H1 (cell line): Measurements from ENCODE around the gene JPH3. TPM values are rescaled to one million over a fixed set of nuclear protein-coding genes. Genes with fewer than 3 reads are reported as not detected.

Source experiments
- CTCF ChIA-PET: fragments of 300-600 bp; sonication (Branson Sonifier 250); formaldehyde crosslinking; loops from one replicate; lab custom pipeline; 2021; ENCODE audit not compliant: partially characterized antibody; lab: Charles Lee
- POLR2A ChIA-PET: fragments of 300-600 bp; sonication (Branson Sonifier 250); formaldehyde crosslinking; loops from one replicate; lab custom pipeline; 2021; ENCODE audit warnings: inconsistent platforms; ENCODE audit not compliant: partially characterized antibody; lab: Charles Lee
- DNase-seq, 2 experiments: peaks; one replicate each; pipeline versions ENCODE4 v3.0.0 to v3.0.0-alpha.2; 2010 to 2022; ENCODE audit warnings: low spot score in 2 of 2, low read depth in 1 of 2, mixed read lengths in 1 of 2
- FAIRE-seq: peaks from 2 replicates; lab custom pipeline; 2011; peaks lifted over from hg19 to GRCh38; lab: Jason Lieb, UNC
- H2AFZ ChIP-seq: 2 replicates; pipeline ENCODE4 v1.8.1; 2012; ENCODE audit warnings: low read length, inconsistent platforms
- H2AK5ac ChIP-seq: 2 replicates; pipeline ENCODE4 v1.6.1; 2013; ENCODE audit warnings: low read depth, low read length
- H2BK120ac ChIP-seq: replicated peaks from 2 replicates; pipeline ENCODE3; 2013; ENCODE audit warnings: low read depth, low read length, inconsistent platforms
- H2BK12ac ChIP-seq: 2 replicates; pipeline ENCODE4 v1.6.1; 2013; ENCODE audit warnings: low read depth, low read length
- H2BK15ac ChIP-seq: 2 replicates; pipeline ENCODE4 v1.6.1; 2013; ENCODE audit warnings: low read length
- H2BK20ac ChIP-seq: 2 replicates; pipeline ENCODE4 v1.6.1; 2013; ENCODE audit warnings: low read length
- H2BK5ac ChIP-seq: 2 replicates; pipeline ENCODE4 v1.6.1; 2013; ENCODE audit warnings: low read depth, low read length
- H3K14ac ChIP-seq: 2 replicates; pipeline ENCODE4 v1.6.1; 2013; ENCODE audit warnings: inconsistent platforms; ENCODE audit not compliant: insufficient read length
- H3K18ac ChIP-seq: 2 replicates; pipeline ENCODE4 v1.6.1; 2013; ENCODE audit warnings: low read length; ENCODE audit errors: extremely low read depth
- H3K23ac ChIP-seq: 2 replicates; pipeline ENCODE4 v1.6.1; 2013; ENCODE audit warnings: inconsistent platforms; ENCODE audit not compliant: insufficient read length
- H3K23me2 ChIP-seq: 2 replicates; pipeline ENCODE4 v1.6.1; 2013; ENCODE audit warnings: low read depth, low read length
- H3K27ac ChIP-seq: 2 replicates; pipeline ENCODE4 v1.6.1; 2011; ENCODE audit warnings: low read depth, low read length, inconsistent platforms
- H3K27me3 ChIP-seq, 4 experiments: replicated peaks in 1 of 4; 1 replicate in 1 of 4; 2 replicates in 3 of 4; pipeline versions ENCODE4 v1.6.1 to v1.8.1; 2011 to 2013; ENCODE audit warnings: low read length in 3 of 4, mild to moderate bottlenecking in 3 of 4, inconsistent platforms in 2 of 4, mixed read lengths in 2 of 4, moderate library complexity in 1 of 4; ENCODE audit not compliant: control insufficient read depth in 3 of 4, insufficient read depth in 3 of 4; ENCODE audit errors: extremely low read depth in 1 of 4
- H3K36me3 ChIP-seq, 4 experiments: 2 replicates each; pipeline versions ENCODE4 v1.6.1 to v1.8.1; 2011 to 2013; ENCODE audit warnings: mild to moderate bottlenecking in 4 of 4, low read length in 3 of 4, moderate library complexity in 2 of 4, control low read depth in 1 of 4, inconsistent platforms in 1 of 4; ENCODE audit not compliant: insufficient read depth in 4 of 4, control insufficient read depth in 2 of 4
- H3K4ac ChIP-seq: replicated peaks from 2 replicates; pipeline ENCODE3; 2013; ENCODE audit warnings: low read length, low read depth, mixed read lengths, inconsistent platforms; ENCODE audit not compliant: insufficient read length
- H3K4me1 ChIP-seq, 4 experiments: replicated peaks in 1 of 4; 1 replicate in 1 of 4; 2 replicates in 3 of 4; pipeline versions ENCODE4 v1.6.1 to v1.8.1; 2011 to 2013; ENCODE audit warnings: low read length in 3 of 4, inconsistent platforms in 2 of 4, mixed read lengths in 1 of 4; ENCODE audit not compliant: insufficient read depth in 4 of 4, control insufficient read depth in 3 of 4
- H3K4me2 ChIP-seq, 2 experiments: 2 replicates each; pipeline versions ENCODE4 v1.6.1 to v1.8.1; 2011 to 2013; ENCODE audit warnings: low read depth in 2 of 2, low read length in 2 of 2, control low read depth in 1 of 2, inconsistent platforms in 1 of 2, mild to moderate bottlenecking in 1 of 2; ENCODE audit not compliant: insufficient read depth in 1 of 2
- H3K4me3 ChIP-seq, 4 experiments: fragments of 200-600, 300-600 bp in 1 of 4; sonication (generic), shearing (Covaris generic), sonication (Bioruptor Twin) in 1 of 4; 2 replicates each; pipeline versions ENCODE4 v1.5.1 to v1.8.1; 2011 to 2016; ENCODE audit warnings: low read length in 4 of 4, low read depth in 3 of 4, control low read depth in 2 of 4, inconsistent platforms in 2 of 4, mild to moderate bottlenecking in 2 of 4, mixed read lengths in 1 of 4, moderate library complexity in 1 of 4; ENCODE audit not compliant: insufficient read depth in 2 of 4; ENCODE audit errors: extremely low read depth in 1 of 4
- H3K56ac ChIP-seq: replicated peaks from 2 replicates; pipeline ENCODE3; 2013; ENCODE audit warnings: low read depth, mild to moderate bottlenecking, mixed read lengths, low read length, inconsistent platforms; ENCODE audit not compliant: insufficient read length
- H3K79me1 ChIP-seq: 2 replicates; pipeline ENCODE4 v1.6.1; 2013; ENCODE audit warnings: low read depth, low read length, control low read depth
- H3K79me2 ChIP-seq, 2 experiments: 2 replicates each; pipeline versions ENCODE4 v1.6.1 to v1.8.1; 2012 to 2013; ENCODE audit warnings: low read length in 2 of 2, mild to moderate bottlenecking in 2 of 2, inconsistent platforms in 1 of 2; ENCODE audit not compliant: insufficient read depth in 2 of 2, control insufficient read depth in 1 of 2
- H3K9ac ChIP-seq, 4 experiments: replicated peaks in 1 of 4; 1 replicate in 1 of 4; 2 replicates in 3 of 4; pipeline versions ENCODE4 v1.6.1 to v1.8.1; 2011 to 2013; ENCODE audit warnings: low read depth in 3 of 4, low read length in 3 of 4, control low read depth in 2 of 4, mild to moderate bottlenecking in 2 of 4, moderate library complexity in 2 of 4, inconsistent platforms in 1 of 4; ENCODE audit errors: extremely low read depth in 1 of 4
- H3K9me3 ChIP-seq, 2 experiments: 2 replicates each; pipeline versions ENCODE4 v1.6.1 to v1.8.1; 2012 to 2013; ENCODE audit warnings: mild to moderate bottlenecking in 2 of 2, moderate library complexity in 2 of 2, control low read depth in 1 of 2, inconsistent platforms in 1 of 2, low read depth in 1 of 2, low read length in 1 of 2, mixed read lengths in 1 of 2; ENCODE audit not compliant: insufficient read depth in 2 of 2
- H4K20me1 ChIP-seq, 2 experiments: replicated peaks in 1 of 2; 2 replicates each; pipeline versions ENCODE3 to v1.8.1; 2011 to 2013; ENCODE audit warnings: inconsistent platforms in 2 of 2, low read length in 2 of 2, mild to moderate bottlenecking in 1 of 2; ENCODE audit not compliant: insufficient read depth in 2 of 2, control insufficient read depth in 1 of 2
- H4K5ac ChIP-seq: 2 replicates; pipeline ENCODE4 v1.6.1; 2013; ENCODE audit warnings: low read length, low read depth, mixed read lengths, inconsistent platforms; ENCODE audit not compliant: insufficient read length
- H4K8ac ChIP-seq: 2 replicates; pipeline ENCODE4 v1.8.0; 2013; ENCODE audit warnings: mild to moderate bottlenecking, moderate library complexity, low read length, inconsistent platforms; ENCODE audit not compliant: insufficient read depth; ENCODE audit errors: extremely low read depth
- H4K91ac ChIP-seq: replicated peaks from 2 replicates; pipeline ENCODE3; 2013; ENCODE audit warnings: low read length, mixed read lengths, inconsistent platforms; ENCODE audit not compliant: insufficient read length
- CHD1 ChIP-seq: IDR thresholded peaks from 2 replicates; pipeline ENCODE4 v1.6.1; 2012; ENCODE audit warnings: low read depth, low read length, improper control_type of control experiment
- EZH2 ChIP-seq: fragments of 200-600 bp; sonication (generic); IDR thresholded peaks from 2 replicates; pipeline ENCODE4 v1.7.1; 2012; ENCODE audit warnings: low read depth, mild to moderate bottlenecking, moderate library complexity, low read length, inconsistent platforms; ENCODE audit not compliant: severe bottlenecking
- TAF7 ChIP-seq: optimal IDR thresholded peaks from 2 replicates; pipeline ENCODE3; 2011; ENCODE audit warnings: low read depth, mild to moderate bottlenecking, inconsistent platforms, low read length, moderate library complexity, borderline replicate concordance
- WGBS, 2 experiments: shearing (Covaris generic) in 1 of 2; methylation state at CpG; one replicate each; pipeline versions ENCODE4 v1.1.6 to v1.1.7; 2013 to 2015; ENCODE audit warnings: low lambda C conversion rate in 2 of 2, mixed read lengths in 2 of 2, inconsistent platforms in 1 of 2, low coverage in 1 of 2, missing lambda C conversion rate in 1 of 2; ENCODE audit not compliant: insufficient replicate concordance in 2 of 2, insufficient coverage in 1 of 2, insufficient read length in 1 of 2; ENCODE audit errors: extremely low coverage in 1 of 2, missing lambda C conversion rate in 1 of 2; 5-methylcytosine and 5-hydroxymethylcytosine counted together
- polyA plus RNA-seq, 7 experiments: library from polyadenylated mRNA; depleted of rRNA in 3 of 7; stranded (reverse) in 5 of 7; unstranded in 2 of 7; fragments of >200 nt in 5 of 7; fragments of 200-250 nt in 2 of 7; gene quantifications; 1 replicate in 5 of 7; 2 replicates in 1 of 7; 4 replicates in 1 of 7; pipeline versions ENCODE4 v1.2.1 to v1.2.3, GENCODE V29; 2011 to 2013; ENCODE audit warnings: missing spikeins in 2 of 7, mixed read lengths in 2 of 7
- total RNA-seq: library from RNA; stranded (reverse); fragmentation: NEBNext Ultra II Directional; extraction: Animal tissue kit (Norgen Biotek cat#: 25700); gene quantifications from 2 replicates; pipeline ENCODE4 v1.2.1, GENCODE V29; 2021

Gene JPH3
- total and polyA plus RNA-seq, 2 of the 8 experiments (the other 6 are each of a cell fraction or from before 2014, with no cell fraction given): 10.3 to 28.3 TPM

DNA sequence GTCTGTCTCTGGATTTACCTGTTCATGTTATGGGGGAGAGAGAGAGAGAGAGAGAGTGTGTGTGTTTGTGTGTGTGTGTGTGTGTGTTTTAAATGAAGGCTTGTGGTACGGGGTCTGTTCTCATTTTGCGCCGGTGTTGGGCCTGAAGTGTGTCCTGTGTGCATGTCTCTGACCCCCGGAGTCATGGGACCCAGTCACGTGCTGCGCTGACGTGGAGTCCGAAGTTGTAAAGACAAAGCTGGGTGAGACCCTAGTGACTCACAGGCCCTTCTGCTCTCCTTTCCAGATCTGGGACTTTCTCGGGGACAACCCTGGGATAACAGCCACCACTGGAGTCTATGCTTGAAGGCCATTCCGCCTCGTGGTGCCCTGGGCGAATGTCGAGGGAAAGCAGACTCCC is 35.0 kb downstream of the JPH3 start:
- Histone ChIP-seq H3K18ac (no peak overlapping the region), H3K4me1 (peaks cover 0 to 4% (median 2%) of the 10 kb centered on the region in 4 experiments; a peak in 4 of 7 replicates), H3K79me2 (no peaks in the 10 kb centered on the region), H3K27ac (no peak overlapping the region), H3K9ac (no peak overlapping the region), H3K4me2 (no peak overlapping the region), H3K4me3 (no peak overlapping the region), H3K27me3 (no peaks in the 10 kb centered on the region; a peak in 2 of 7 replicates), H2BK120ac (no peak overlapping the region), H4K20me1 (peaks cover 0 to 8% of the 10 kb centered on the region in 2 experiments), H3K79me1 (peaks cover 3% of the 10 kb centered on the region), H2AFZ (no peak overlapping the region), H2BK15ac (no peak overlapping the region), H3K14ac (no peak overlapping the region), H4K91ac (no peak overlapping the region), H2BK12ac (no peak overlapping the region), H2BK20ac (no peak overlapping the region), H3K36me3 (no peaks in the 10 kb centered on the region), H3K56ac (no peak overlapping the region), H4K8ac (no peak overlapping the region), H3K23me2 (no peaks in the 10 kb centered on the region), H4K5ac (no peak overlapping the region), H2BK5ac (no peak overlapping the region), H2AK5ac (no peak overlapping the region), H3K23ac (no peak overlapping the region), H3K4ac (no peak overlapping the region), H3K9me3 (no peaks in the 10 kb centered on the region)
- TF ChIP-seq TAF7 (no peak), EZH2 (no peak), CHD1 (no peak)
- ChIA-PET CTCF (interaction anchor here (1.2 to 6.4 kb wide), 21 partner anchors 9 to 227 kb away, joined by 3 to 231 read pairs (median 9); no protein-coding TSS in a partner anchor), POLR2A (no interaction called here)
- FAIRE-seq (no peak), DNase-seq (no peak)
- 93% methylated on average over 13 of the region's 13 CpGs; no CpG with 5 or more reads in 1 of the 2 experiments for WGBS, 2 experiments
